Measurements from ENCODE around the gene ZFYVE19.

ZFYVE19 gene

DNA sequence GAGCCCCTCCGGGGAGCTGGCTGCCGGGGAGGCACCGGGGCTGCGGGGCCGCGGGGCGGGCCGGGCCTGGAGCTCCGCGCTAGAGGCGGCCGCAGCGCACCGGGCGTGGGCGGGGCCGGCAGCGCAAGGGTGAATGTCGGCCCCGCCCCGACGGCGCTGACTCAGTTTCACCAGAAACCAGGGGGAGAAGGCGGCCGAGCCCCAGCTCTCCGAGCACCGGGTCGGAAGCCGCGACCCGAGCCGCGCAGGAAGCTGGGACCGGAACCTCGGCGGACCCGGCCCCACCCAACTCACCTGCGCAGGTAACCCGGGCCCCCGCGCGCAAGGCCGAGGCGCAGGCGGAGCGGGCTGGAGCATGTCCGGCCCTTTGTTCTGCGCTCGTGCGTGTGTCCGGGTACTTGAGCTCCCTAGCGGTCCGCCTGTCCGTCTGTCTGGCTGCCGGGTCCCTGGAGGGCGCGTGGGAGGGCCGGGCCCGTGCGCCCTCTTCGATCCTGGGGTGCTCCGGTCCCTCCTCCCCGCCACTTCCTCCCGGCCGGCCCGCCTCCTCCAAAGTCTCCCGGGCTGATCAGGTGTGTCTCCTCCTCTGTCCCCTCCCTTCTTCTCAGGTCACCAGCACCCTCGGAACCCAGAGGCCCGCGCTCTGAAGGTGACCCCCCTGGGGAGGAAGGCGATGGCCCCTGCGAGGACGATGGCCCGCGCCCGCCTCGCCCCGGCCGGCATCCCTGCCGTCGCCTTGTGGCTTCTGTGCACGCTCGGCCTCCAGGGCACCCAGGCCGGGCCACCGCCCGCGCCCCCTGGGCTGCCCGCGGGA is 37.2 kb downstream of the ZFYVE19 start, which contains the start of gene SPINT1:
Gene SPINT1 (plus strand): TSS at position 164 of the 811 bp plus-strand sequence. CDS start 507 bp downstream, at position 671.
- Histone ChIP-seq H3K9me3 (ENCODE audit: low read depth, low read length) (no peaks in the 10 kb centered on the region), H3K9ac (ENCODE audit: insufficient read length) (peak within 1 kb of the TSS; percentile 10), H3K36me3 (ENCODE audit: insufficient read depth, low read length) (no peaks in the 10 kb centered on the region), H3K4me3 (peak within 1 kb of the TSS; percentile 78), H3K27ac (no peak within 1 kb of the TSS)
- no peak for TF ChIP-seq POLR2AphosphoS5 (IDR thresholded peaks at IDR 0.05; ENCODE audit: borderline replicate concordance, low read depth, low read length)
- no peak for TF ChIP-seq FOXP2 (optimal IDR thresholded peaks at IDR 0.05; ENCODE audit: control extremely low read depth, extremely low read length, insufficient read depth)
- TF ChIP-seq EZH2 (IDR thresholded peaks at IDR 0.05), result no peak
- no peak for DNase-seq (ENCODE audit: low read depth, low spot score)

DNA sequence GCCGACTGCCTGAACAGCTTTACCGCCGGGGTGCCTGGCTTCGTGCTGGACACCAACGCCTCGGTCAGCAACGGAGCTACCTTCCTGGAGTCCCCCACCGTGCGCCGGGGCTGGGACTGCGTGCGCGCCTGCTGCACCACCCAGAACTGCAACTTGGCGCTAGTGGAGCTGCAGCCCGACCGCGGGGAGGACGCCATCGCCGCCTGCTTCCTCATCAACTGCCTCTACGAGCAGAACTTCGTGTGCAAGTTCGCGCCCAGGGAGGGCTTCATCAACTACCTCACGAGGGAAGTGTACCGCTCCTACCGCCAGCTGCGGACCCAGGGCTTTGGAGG is 37.8 kb downstream of the ZFYVE19 start:
- Histone ChIP-seq H3K36me3 (ENCODE audit: insufficient read depth, low read length) (no peaks in the 10 kb centered on the region), H3K9ac (ENCODE audit: insufficient read length) (no peak overlapping the region), H3K9me3 (ENCODE audit: low read depth, low read length) (no peaks in the 10 kb centered on the region), H3K27ac (no peak overlapping the region), H3K4me3 (peak overlapping the region; percentile 78)
- TF ChIP-seq POLR2AphosphoS5 (IDR thresholded peaks at IDR 0.05; ENCODE audit: borderline replicate concordance, low read depth, low read length) (no peak), EZH2 (IDR thresholded peaks at IDR 0.05) (no peak), FOXP2 (optimal IDR thresholded peaks at IDR 0.05; ENCODE audit: control extremely low read depth, extremely low read length, insufficient read depth) (no peak)
- DNase-seq (ENCODE audit: low read depth, low spot score), result no peak

DNA sequence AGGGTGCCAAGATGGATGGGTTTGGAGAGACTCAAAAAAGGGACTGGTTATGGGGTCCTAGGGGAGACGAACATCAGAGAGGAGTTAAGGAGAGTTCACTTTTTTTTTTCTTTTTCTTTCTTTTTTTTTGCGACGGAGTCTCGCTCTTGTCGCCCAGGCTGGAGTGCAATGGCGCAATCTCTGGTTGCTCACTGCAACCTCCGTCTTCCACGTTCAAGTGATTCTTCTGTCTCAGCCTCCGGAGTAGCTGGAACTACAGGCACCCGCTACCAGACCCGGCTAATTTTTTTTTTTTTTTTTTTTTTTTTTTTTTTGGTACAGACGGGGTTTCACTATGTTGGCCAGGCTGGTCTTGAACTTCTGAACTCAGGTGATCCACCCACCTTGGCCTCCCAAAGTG is 38.1 kb downstream of the ZFYVE19 start:
- Histone ChIP-seq H3K9me3 (ENCODE audit: low read depth, low read length) (no peaks in the 10 kb centered on the region), H3K4me3 (peak overlapping the region; percentile 78; the same call in 1 of the 2 replicates), H3K9ac (ENCODE audit: insufficient read length) (no peak overlapping the region), H3K27ac (no peak overlapping the region), H3K36me3 (ENCODE audit: insufficient read depth, low read length) (no peaks in the 10 kb centered on the region)
- DNase-seq (ENCODE audit: low read depth, low spot score), result no peak
- TF ChIP-seq FOXP2 (optimal IDR thresholded peaks at IDR 0.05; ENCODE audit: control extremely low read depth, extremely low read length, insufficient read depth) (no peak), EZH2 (IDR thresholded peaks at IDR 0.05) (no peak), POLR2AphosphoS5 (IDR thresholded peaks at IDR 0.05; ENCODE audit: borderline replicate concordance, low read depth, low read length) (no peak)

DNA sequence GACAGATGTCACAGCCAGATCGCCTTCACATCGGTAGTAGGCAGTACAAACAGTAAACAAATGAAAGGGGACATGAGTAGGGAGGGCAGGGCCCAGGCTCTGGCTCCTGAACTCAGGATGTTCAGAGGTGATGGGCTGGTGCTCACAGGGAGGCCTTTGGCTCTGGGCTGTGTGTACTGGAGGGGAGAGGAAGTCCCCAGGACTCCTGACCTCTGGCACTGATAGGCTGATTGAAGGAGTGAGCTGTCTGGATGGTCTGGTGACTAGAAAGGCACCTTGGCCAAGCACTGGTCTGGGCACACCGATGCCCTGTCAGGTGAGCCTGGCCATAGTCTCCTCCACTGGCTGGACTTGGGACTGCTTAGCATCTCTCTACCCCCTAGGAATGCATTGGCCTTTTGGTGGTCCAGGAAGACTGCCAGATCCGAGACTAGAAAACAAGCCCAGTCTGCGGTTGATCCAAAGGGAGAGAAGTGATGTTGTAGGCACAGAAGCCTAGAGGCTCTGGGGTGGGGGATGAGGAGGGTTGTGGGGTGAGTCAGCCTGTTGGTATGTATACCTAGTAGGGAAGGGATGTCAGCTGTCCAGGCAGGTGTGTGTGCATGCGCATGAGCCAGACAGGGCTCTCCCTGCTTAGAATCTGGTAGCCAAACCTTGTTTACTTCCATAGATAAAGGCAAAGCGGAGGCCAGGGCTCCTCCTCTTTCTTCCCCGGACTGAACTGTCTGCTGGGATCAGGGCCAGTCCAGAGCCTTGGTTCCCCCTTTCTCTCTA is 38.8 kb downstream of the ZFYVE19 start:
- Histone ChIP-seq H3K36me3 (ENCODE audit: insufficient read depth, low read length) (no peaks in the 10 kb centered on the region), H3K27ac (no peak overlapping the region), H3K4me3 (no peak overlapping the region), H3K9me3 (ENCODE audit: low read depth, low read length) (no peaks in the 10 kb centered on the region), H3K9ac (ENCODE audit: insufficient read length) (no peak overlapping the region)
- DNase-seq (ENCODE audit: low read depth, low spot score), result no peak
- TF ChIP-seq EZH2 (IDR thresholded peaks at IDR 0.05) (no peak), FOXP2 (optimal IDR thresholded peaks at IDR 0.05; ENCODE audit: control extremely low read depth, extremely low read length, insufficient read depth) (no peak), POLR2AphosphoS5 (IDR thresholded peaks at IDR 0.05; ENCODE audit: borderline replicate concordance, low read depth, low read length) (no peak)

DNA sequence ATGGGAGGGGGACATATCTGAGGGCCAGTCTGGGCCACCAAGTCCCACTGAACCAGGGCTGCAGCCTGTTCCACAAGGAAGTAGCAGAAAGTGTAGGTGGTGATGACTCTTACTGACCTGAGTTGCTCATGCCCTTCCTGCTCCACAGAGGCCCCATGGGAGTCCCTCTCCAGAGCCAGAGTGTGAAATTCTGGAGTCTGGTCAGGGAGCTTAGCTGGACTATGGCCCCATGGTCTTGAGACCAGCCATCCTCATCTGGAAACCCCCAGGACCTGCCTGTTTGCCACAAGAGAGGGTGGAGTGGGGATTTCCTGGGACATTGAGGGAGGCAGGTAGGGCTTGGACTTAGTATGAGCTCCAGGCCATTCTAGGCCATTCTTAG is 39.9 kb downstream of the ZFYVE19 start:
- Histone ChIP-seq H3K27ac (no peak overlapping the region), H3K36me3 (ENCODE audit: insufficient read depth, low read length) (no peaks in the 10 kb centered on the region), H3K4me3 (peak overlapping the region; percentile 6), H3K9ac (ENCODE audit: insufficient read length) (no peak overlapping the region), H3K9me3 (ENCODE audit: low read depth, low read length) (no peaks in the 10 kb centered on the region)
- no peak for DNase-seq (ENCODE audit: low read depth, low spot score)
- TF ChIP-seq POLR2AphosphoS5 (IDR thresholded peaks at IDR 0.05; ENCODE audit: borderline replicate concordance, low read depth, low read length) (no peak), EZH2 (IDR thresholded peaks at IDR 0.05) (no peak), FOXP2 (optimal IDR thresholded peaks at IDR 0.05; ENCODE audit: control extremely low read depth, extremely low read length, insufficient read depth) (no peak)

DNA sequence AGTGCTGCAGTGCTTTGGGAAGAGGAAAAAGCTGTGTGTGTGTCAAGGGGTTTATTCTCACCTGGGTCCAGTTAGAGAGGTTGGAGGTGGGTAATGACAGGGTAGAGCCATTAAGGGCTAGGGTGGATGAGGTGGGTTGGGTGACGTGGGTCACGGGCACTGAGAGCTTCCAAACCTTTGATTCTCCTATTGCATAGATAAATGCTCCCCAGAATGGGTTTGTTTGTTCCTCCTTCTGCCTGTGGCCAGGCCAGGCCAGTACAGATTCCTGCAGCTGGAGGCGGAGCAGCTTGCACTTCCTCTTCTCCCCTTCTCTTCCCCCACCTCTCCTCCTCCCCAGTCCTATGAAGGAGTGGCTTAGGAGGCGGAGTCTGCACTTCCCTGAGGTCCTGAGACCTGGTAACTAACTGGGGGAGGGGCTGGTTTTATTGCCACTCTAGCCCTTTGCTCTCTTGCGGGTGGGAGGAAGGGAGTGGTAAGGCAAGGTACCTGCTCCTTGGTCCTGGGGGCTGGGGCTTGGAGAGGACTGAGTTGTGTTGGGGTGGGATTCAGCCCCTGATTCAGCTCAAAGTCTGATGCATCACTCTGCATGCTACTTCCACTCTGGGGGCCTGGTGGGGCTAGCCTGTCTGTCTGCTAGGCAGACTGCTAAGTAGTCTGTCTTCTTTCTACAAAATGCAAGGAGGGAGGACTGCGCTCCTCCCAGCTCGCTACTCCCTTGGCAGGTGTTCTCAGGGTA is 40.5 kb downstream of the ZFYVE19 start:
- peak overlapping the region; percentile 37; the same call in 1 of the 2 replicates for H3K27ac ChIP-seq
- TF ChIP-seq POLR2AphosphoS5 (IDR thresholded peaks at IDR 0.05; ENCODE audit: borderline replicate concordance, low read depth, low read length) (no peak), FOXP2 (optimal IDR thresholded peaks at IDR 0.05; ENCODE audit: control extremely low read depth, extremely low read length, insufficient read depth) (no peak), EZH2 (IDR thresholded peaks at IDR 0.05) (no peak)
- peak overlapping the region; percentile 6 for H3K4me3 ChIP-seq
- no peak for DNase-seq (ENCODE audit: low read depth, low spot score)
- H3K36me3 ChIP-seq (ENCODE audit: insufficient read depth, low read length), result no peaks in the 10 kb centered on the region
- no peaks in the 10 kb centered on the region for H3K9me3 ChIP-seq (ENCODE audit: low read depth, low read length)
- H3K9ac ChIP-seq (ENCODE audit: insufficient read length), result no peak overlapping the region

DNA sequence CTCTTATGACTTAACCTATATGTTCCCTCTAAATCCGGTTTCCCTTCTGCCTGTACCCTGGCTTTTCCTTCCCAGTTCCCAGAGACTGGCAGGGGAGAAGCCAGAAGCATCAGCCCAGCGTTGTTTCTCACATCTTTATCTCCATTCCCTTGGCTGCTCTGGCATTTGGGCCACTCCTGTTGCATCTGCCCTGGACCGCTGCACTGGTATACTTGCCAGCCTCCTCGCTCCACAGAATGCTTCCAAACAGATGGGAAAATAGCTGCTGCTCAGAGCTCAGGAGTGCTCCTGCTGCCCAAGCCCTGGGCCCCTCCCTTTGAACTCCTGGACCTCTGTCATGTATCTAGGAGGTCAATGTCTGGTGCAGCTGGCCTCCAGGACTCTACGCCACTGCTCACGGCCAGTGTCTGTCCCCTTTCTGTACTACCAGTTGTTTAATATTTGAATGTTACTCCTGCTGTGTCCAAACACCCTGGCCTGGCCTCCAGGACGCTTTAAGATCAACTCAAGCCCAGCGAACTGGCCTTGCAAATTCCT is 43.8 kb downstream of the ZFYVE19 start:
- no peaks in the 10 kb centered on the region for H3K36me3 ChIP-seq (ENCODE audit: insufficient read depth, low read length)
- no peak overlapping the region for H3K9ac ChIP-seq (ENCODE audit: insufficient read length)
- no peak overlapping the region for H3K4me3 ChIP-seq
- DNase-seq (ENCODE audit: low read depth, low spot score), result no peak
- H3K27ac ChIP-seq, result no peak overlapping the region
- TF ChIP-seq POLR2AphosphoS5 (IDR thresholded peaks at IDR 0.05; ENCODE audit: borderline replicate concordance, low read depth, low read length) (no peak), EZH2 (IDR thresholded peaks at IDR 0.05) (no peak), FOXP2 (optimal IDR thresholded peaks at IDR 0.05; ENCODE audit: control extremely low read depth, extremely low read length, insufficient read depth) (no peak)
- H3K9me3 ChIP-seq (ENCODE audit: low read depth, low read length), result no peaks in the 10 kb centered on the region

All from SK-N-MC (cell line).